ENCODE data around the gene ATN1. TPM values are rescaled to one million over a fixed set of nuclear protein-coding genes. Genes with fewer than 3 reads are reported as not detected.

Gene ATN1
- total RNA-seq, 4 donors from 2014 or later = 53.3 to 100 (median 84.9) TPM

DNA sequence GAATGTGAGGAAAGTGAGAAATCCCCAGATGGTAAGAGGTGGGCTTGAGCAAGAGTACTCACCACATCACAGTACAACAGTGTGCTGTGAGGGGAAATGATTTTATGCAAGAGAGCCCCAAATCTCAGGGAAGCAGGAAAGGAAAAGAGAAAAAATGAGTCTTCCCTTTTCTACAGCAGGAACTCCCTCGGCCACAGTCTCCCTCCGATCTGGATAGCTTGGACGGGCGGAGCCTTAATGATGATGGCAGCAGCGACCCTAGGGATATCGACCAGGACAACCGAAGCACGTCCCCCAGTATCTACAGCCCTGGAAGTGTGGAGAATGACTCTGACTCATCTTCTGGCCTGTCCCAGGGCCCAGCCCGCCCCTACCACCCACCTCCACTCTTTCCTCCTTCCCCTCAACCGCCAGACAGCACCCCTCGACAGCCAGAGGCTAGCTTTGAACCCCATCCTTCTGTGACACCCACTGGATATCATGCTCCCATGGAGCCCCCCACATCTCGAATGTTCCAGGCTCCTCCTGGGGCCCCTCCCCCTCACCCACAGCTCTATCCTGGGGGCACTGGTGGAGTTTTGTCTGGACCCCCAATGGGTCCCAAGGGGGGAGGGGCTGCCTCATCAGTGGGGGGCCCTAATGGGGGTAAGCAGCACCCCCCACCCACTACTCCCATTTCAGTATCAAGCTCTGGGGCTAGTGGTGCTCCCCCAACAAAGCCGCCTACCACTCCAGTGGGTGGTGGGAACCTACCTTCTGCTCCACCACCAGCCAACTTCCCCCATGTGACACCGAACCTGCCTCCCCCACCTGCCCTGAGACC, 7.8 kb downstream of the ATN1 start:
- Histone ChIP-seq H3K36me3 (peaks cover 23 to 26% of the 10 kb centered on the region in 2 donors), H3K4me1 (peaks cover 21 to 48% of the 10 kb centered on the region in 2 donors), H3K27me3 (no peaks in the 10 kb centered on the region), H3K4me3 (replicated peaks in 1 of 3) (no peak overlapping the region), H3K9me3 (no peaks in the 10 kb centered on the region), H3K27ac (peak overlapping the region in 2 of 3 donors; percentile 21 to 75)
- intact Hi-C loops (cut with DNase I) = no loop called here
- DNase-seq = no peak
- no peak for TF ChIP-seq POLR2A (IDR thresholded peaks at IDR 0.05)
- TF ChIP-seq, protein P1, sequence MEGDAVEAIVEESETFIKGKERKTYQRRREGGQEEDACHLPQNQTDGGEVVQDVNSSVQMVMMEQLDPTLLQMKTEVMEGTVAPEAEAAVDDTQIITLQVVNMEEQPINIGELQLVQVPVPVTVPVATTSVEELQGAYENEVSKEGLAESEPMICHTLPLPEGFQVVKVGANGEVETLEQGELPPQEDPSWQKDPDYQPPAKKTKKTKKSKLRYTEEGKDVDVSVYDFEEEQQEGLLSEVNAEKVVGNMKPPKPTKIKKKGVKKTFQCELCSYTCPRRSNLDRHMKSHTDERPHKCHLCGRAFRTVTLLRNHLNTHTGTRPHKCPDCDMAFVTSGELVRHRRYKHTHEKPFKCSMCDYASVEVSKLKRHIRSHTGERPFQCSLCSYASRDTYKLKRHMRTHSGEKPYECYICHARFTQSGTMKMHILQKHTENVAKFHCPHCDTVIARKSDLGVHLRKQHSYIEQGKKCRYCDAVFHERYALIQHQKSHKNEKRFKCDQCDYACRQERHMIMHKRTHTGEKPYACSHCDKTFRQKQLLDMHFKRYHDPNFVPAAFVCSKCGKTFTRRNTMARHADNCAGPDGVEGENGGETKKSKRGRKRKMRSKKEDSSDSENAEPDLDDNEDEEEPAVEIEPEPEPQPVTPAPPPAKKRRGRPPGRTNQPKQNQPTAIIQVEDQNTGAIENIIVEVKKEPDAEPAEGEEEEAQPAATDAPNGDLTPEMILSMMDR (IDR thresholded peaks at IDR 0.05) = no peak
- 77 to 84% methylated on average over 14 of the region's 14 CpGs for WGBS, 2 donors

DNA sequence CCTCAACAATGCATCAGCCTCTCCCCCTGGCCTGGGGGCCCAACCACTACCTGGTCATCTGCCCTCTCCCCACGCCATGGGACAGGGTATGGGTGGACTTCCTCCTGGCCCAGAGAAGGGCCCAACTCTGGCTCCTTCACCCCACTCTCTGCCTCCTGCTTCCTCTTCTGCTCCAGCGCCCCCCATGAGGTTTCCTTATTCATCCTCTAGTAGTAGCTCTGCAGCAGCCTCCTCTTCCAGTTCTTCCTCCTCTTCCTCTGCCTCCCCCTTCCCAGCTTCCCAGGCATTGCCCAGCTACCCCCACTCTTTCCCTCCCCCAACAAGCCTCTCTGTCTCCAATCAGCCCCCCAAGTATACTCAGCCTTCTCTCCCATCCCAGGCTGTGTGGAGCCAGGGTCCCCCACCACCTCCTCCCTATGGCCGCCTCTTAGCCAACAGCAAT, 8.5 kb downstream of the ATN1 start:
- H3K27me3 ChIP-seq = no peaks in the 10 kb centered on the region
- DNase-seq = no peak
- WGBS, 2 donors = 92 to 94% methylated on average over 3 of the region's 3 CpGs
- H3K4me3 ChIP-seq (replicated peaks in 1 of 3) = no peak overlapping the region
- intact Hi-C loops (cut with DNase I) = no loop called here
- TF ChIP-seq, protein P1 (IDR thresholded peaks at IDR 0.05) = no peak
- no peak for TF ChIP-seq POLR2A (IDR thresholded peaks at IDR 0.05)
- H3K27ac ChIP-seq = peak overlapping the region in 2 of 3 donors; percentile 93 to 96
- no peaks in the 10 kb centered on the region for H3K9me3 ChIP-seq
- peaks cover 18 to 48% of the 10 kb centered on the region in 2 donors for H3K4me1 ChIP-seq
- H3K36me3 ChIP-seq = peaks cover 25 to 27% of the 10 kb centered on the region in 2 donors

GRCh38 chr12:6936636-6937480, 9.1 kb downstream of the ATN1 start:
- TF ChIP-seq POLR2A (IDR thresholded peaks at IDR 0.05) = peak in 1 of 2 donors; percentile 6
- TF ChIP-seq, protein P1 (IDR thresholded peaks at IDR 0.05) = no peak
- peak overlapping the region in 1 of 3 donors; percentile 46 for H3K4me3 ChIP-seq (replicated peaks in 1 of 3)
- peak overlapping the region; percentile 90 to 96 (median 93) for H3K27ac ChIP-seq
- H3K36me3 ChIP-seq = peaks cover 31 to 33% of the 10 kb centered on the region in 2 donors
- no peak for DNase-seq
- H3K4me1 ChIP-seq = peaks cover 18 to 42% of the 10 kb centered on the region in 2 donors
- H3K27me3 ChIP-seq = no peaks in the 10 kb centered on the region
- no peaks in the 10 kb centered on the region for H3K9me3 ChIP-seq
- intact Hi-C loops (cut with DNase I) = no loop called here
- 42 to 47% methylated on average over 25 to 27 of the region's 36 CpGs for WGBS, 2 donors

DNA sequence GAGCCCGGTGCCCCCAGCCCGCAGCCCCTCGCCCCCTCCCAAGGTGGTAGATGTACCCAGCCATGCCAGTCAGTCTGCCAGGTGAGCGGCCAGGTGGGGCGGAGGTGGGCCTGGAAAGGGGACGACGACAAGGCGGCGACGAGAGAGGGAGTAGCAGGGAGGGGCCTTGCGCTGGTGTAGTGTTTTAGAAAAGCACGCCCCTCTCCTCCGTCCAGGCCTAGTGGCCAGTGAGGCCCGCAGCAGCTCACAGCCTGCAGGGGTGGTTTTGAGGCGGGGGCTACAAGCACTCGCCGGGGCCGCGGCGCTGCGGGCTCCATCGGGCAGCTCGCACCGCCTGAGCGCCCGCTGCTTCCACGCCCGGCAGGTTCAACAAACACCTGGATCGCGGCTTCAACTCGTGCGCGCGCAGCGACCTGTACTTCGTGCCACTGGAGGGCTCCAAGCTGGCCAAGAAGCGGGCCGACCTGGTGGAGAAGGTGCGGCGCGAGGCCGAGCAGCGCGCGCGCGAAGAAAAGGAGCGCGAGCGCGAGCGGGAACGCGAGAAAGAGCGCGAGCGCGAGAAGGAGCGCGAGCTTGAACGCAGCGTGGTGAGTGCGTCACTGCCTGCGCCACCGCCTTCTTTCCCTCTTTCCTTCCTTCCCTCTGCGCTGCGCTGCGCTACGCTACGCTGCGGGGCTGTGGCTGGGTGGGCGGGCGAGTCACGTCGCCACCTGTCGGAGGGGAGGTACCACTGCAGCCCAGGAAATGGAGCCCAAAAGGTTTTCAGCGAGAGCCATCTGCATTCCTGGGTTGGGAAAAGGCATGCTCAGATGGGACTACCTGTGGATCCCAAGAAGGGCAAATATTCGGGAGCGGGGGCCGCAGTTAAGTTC, 10.0 kb downstream of the ATN1 start:
- intact Hi-C loops (cut with DNase I) = loop anchor here (2.0 kb wide), 1 partner anchor 69 kb away; no protein-coding TSS in a partner anchor
- H3K36me3 ChIP-seq = peaks cover 33% of the 10 kb centered on the region in 2 donors

More for the DNA sequence above, 10.0 kb downstream of the ATN1 start:
- H3K4me3 ChIP-seq (replicated peaks in 1 of 3) = peak overlapping the region in 2 of 3 donors; percentile 16 to 46
- WGBS, 2 donors = 0 to 2% methylated on average over 30 to 41 of the region's 80 CpGs
- no peaks in the 10 kb centered on the region for H3K27me3 ChIP-seq
- DNase-seq = peak; percentile 94
- TF ChIP-seq, protein P1 (IDR thresholded peaks at IDR 0.05) = peak; percentile 89 to 98 (median 94)
- peak in 1 of 2 donors; percentile 86 for TF ChIP-seq POLR2A (IDR thresholded peaks at IDR 0.05)
- no peaks in the 10 kb centered on the region for H3K9me3 ChIP-seq
- H3K4me1 ChIP-seq = peaks cover 20 to 39% of the 10 kb centered on the region in 2 donors
- peak overlapping the region; percentile 90 to 96 (median 93) for H3K27ac ChIP-seq
